Suprapubic skin (tissue), 4 donors: ENCODE data around the gene TRAT1. TPM values are rescaled to one million over a fixed set of nuclear protein-coding genes. Genes with fewer than 3 reads are reported as not detected.

ENCODE experiments used
- DNase-seq, 2 donors: peaks; one replicate each; pipeline ENCODE4 v3.0.0-alpha.2; 2019; ENCODE audit warnings: low spot score in 2 of 2
- H3K27ac ChIP-seq: fragments of 200-600 bp; sonication (generic); one replicate; pipeline ENCODE4 v1.5.1; 2019
- H3K27me3 ChIP-seq: fragments of 200-600 bp; sonication (generic); one replicate; pipeline ENCODE4 v1.5.1; 2019
- H3K36me3 ChIP-seq: fragments of 200-600 bp; sonication (generic); one replicate; pipeline ENCODE4 v1.5.1; 2019
- H3K4me1 ChIP-seq: fragments of 200-600 bp; sonication (generic); one replicate; pipeline ENCODE4 v1.5.1; 2019
- H3K4me3 ChIP-seq: fragments of 200-600 bp; sonication (generic); one replicate; pipeline ENCODE4 v1.5.1; 2019; ENCODE audit warnings: mild to moderate bottlenecking
- H3K9me3 ChIP-seq: fragments of 200-600 bp; sonication (generic); one replicate; pipeline ENCODE4 v1.5.1; 2019
- EP300 ChIP-seq: sonication (generic); formaldehyde crosslinking; IDR thresholded peaks from one replicate; pipeline ENCODE4 v1.6.1; 2017; ENCODE audit warnings: antibody characterized with exemption
- POLR2A ChIP-seq, 2 donors: fragments of 450-650 bp; IDR thresholded peaks; one replicate each; pipeline ENCODE4 v1.6.1; 2017; ENCODE audit warnings: antibody characterized with exemption in 2 of 2, mild to moderate bottlenecking in 2 of 2, moderate library complexity in 2 of 2
- POLR2AphosphoS5 ChIP-seq, 3 donors: sonication (generic); formaldehyde crosslinking; IDR thresholded peaks; one replicate each; pipeline ENCODE4 v1.6.1; 2017; ENCODE audit warnings: antibody characterized with exemption in 3 of 3
- WGBS: methylation state at CpG from one replicate; pipeline ENCODE4 v1.1.5; 2018; 5-methylcytosine and 5-hydroxymethylcytosine counted together
- total RNA-seq, 4 donors: library from RNA; depleted of rRNA; stranded (reverse); fragments of >200 nt; gene quantifications; one replicate each; pipeline ENCODE4 v1.1.0, GENCODE V29; 2016
- TF ChIP-seq, protein P1 (sequence below), 2 donors: fragments of 200-600 bp in 1 of 2; fragments of 450-650 bp in 1 of 2; sonication (generic) in 1 of 2; IDR thresholded peaks; one replicate each; pipeline ENCODE4 v1.5.1; 2016 to 2019; ENCODE audit warnings: antibody characterized with exemption in 2 of 2, mild to moderate bottlenecking in 1 of 2, moderate library complexity in 1 of 2

Gene TRAT1
- total RNA-seq, 4 donors from 2014 or later = 0.76 to 2.4 TPM; not detected in 2

- 29% methylated on average over 1 of the region's 1 CpG for WGBS
- TF ChIP-seq, protein P1, sequence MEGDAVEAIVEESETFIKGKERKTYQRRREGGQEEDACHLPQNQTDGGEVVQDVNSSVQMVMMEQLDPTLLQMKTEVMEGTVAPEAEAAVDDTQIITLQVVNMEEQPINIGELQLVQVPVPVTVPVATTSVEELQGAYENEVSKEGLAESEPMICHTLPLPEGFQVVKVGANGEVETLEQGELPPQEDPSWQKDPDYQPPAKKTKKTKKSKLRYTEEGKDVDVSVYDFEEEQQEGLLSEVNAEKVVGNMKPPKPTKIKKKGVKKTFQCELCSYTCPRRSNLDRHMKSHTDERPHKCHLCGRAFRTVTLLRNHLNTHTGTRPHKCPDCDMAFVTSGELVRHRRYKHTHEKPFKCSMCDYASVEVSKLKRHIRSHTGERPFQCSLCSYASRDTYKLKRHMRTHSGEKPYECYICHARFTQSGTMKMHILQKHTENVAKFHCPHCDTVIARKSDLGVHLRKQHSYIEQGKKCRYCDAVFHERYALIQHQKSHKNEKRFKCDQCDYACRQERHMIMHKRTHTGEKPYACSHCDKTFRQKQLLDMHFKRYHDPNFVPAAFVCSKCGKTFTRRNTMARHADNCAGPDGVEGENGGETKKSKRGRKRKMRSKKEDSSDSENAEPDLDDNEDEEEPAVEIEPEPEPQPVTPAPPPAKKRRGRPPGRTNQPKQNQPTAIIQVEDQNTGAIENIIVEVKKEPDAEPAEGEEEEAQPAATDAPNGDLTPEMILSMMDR (IDR thresholded peaks at IDR 0.05) = no peak
- no peak for TF ChIP-seq POLR2A (IDR thresholded peaks at IDR 0.05)
- no peak for TF ChIP-seq EP300
- TF ChIP-seq POLR2AphosphoS5 (IDR thresholded peaks at IDR 0.05) = no peak
- H3K27me3 ChIP-seq = no peaks in the 10 kb centered on the region
These were observed 55.3 kb downstream of the TRAT1 start for GRCh38 chr3:108877901-108878300.

DNA sequence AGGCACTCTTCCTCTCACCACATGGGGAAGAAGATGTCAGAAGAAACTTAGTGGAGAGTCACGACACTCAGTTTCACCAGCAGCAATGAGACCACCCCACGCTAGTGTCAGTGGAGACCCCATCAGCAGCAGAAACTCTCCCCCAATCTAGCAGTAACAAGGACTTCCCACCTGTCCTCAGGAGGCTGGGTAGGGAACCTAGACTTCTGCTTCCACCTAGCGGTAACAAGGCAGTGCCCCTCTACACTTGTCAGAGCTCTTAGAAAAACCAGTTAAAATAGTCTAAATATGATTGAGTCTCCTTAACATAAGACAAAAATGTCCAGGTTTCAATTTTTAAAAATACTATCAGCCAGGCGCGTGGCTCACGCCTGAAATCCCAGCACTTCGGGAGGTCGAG, 57.3 kb downstream of the TRAT1 start:
- Histone ChIP-seq H3K27ac (no peak overlapping the region), H3K27me3 (no peaks in the 10 kb centered on the region), H3K4me1 (no peaks in the 10 kb centered on the region), H3K36me3 (no peaks in the 10 kb centered on the region), H3K4me3 (no peak overlapping the region), H3K9me3 (no peaks in the 10 kb centered on the region)
- DNase-seq = no peak
- no peak for TF ChIP-seq EP300
- 95% methylated on average over 8 of the region's 8 CpGs for WGBS

More at GRCh38 chr3:108877901-108878300, 55.3 kb downstream of the TRAT1 start:
- H3K9me3 ChIP-seq = no peaks in the 10 kb centered on the region
- no peaks in the 10 kb centered on the region for H3K4me1 ChIP-seq
- no peak overlapping the region for H3K27ac ChIP-seq
- no peak overlapping the region for H3K4me3 ChIP-seq
- DNase-seq = no peak
- no peaks in the 10 kb centered on the region for H3K36me3 ChIP-seq

DNA sequence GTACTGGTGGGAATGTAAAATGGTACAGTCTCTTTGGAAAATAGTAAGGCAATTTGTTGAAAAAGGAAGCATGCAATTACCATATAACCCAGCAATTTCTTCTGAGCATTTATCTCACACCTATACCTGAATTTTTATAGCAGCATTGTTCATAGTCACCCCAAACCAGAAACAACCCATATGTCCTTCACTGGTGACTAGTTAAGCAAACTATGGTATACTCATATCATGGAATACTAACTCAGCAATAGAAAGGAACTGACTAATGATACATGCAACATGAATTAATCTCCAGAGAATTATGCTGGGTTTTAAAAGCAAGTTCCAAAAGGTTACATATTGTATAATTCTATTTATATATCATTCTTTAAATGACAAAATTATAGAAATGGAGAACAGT, 60.2 kb downstream of the TRAT1 start:
- no peaks in the 10 kb centered on the region for H3K9me3 ChIP-seq
- no peak overlapping the region for H3K4me3 ChIP-seq
- no peaks in the 10 kb centered on the region for H3K4me1 ChIP-seq
- no peak overlapping the region for H3K27ac ChIP-seq
- DNase-seq = no peak
- H3K36me3 ChIP-seq = no peaks in the 10 kb centered on the region
- no peaks in the 10 kb centered on the region for H3K27me3 ChIP-seq
- no peak for TF ChIP-seq EP300
- no peak for TF ChIP-seq POLR2A (IDR thresholded peaks at IDR 0.05)

- no peaks in the 10 kb centered on the region for H3K4me1 ChIP-seq
- 0% methylated on average over 1 of the region's 1 CpG for WGBS
- DNase-seq = no peak
- TF ChIP-seq, protein P1 (IDR thresholded peaks at IDR 0.05) = no peak
- TF ChIP-seq EP300 (no peak), POLR2A (IDR thresholded peaks at IDR 0.05) (no peak), POLR2AphosphoS5 (IDR thresholded peaks at IDR 0.05) (no peak)
- H3K4me3 ChIP-seq = no peak overlapping the region
- no peaks in the 10 kb centered on the region for H3K27me3 ChIP-seq
- H3K27ac ChIP-seq = no peak overlapping the region
- H3K36me3 ChIP-seq = no peaks in the 10 kb centered on the region
- H3K9me3 ChIP-seq = no peaks in the 10 kb centered on the region
These were observed 60.8 kb downstream of the TRAT1 start for GRCh38 chr3:108883373-108883772.

GRCh38 chr3:108887121-108887520, 64.5 kb downstream of the TRAT1 start:
- H3K27ac ChIP-seq = no peak overlapping the region
- no peaks in the 10 kb centered on the region for H3K4me1 ChIP-seq
- no peaks in the 10 kb centered on the region for H3K27me3 ChIP-seq
- H3K9me3 ChIP-seq = no peaks in the 10 kb centered on the region
- no peaks in the 10 kb centered on the region for H3K36me3 ChIP-seq
- no peak overlapping the region for H3K4me3 ChIP-seq
- TF ChIP-seq POLR2A (IDR thresholded peaks at IDR 0.05) = no peak
- TF ChIP-seq POLR2AphosphoS5 (IDR thresholded peaks at IDR 0.05) = no peak
- 79% methylated on average over 4 of the region's 4 CpGs for WGBS
- no peak for DNase-seq

GRCh38 chr3:108887777-108888176, 65.2 kb downstream of the TRAT1 start:
- no peaks in the 10 kb centered on the region for H3K9me3 ChIP-seq
- 77% methylated on average over 2 of the region's 2 CpGs for WGBS

GRCh38 chr3:108891833-108892232, 69.2 kb downstream of the TRAT1 start:
- no peak overlapping the region for H3K27ac ChIP-seq
- no peak for DNase-seq
- H3K4me1 ChIP-seq = no peaks in the 10 kb centered on the region
- H3K9me3 ChIP-seq = no peaks in the 10 kb centered on the region
- no peak overlapping the region for H3K4me3 ChIP-seq
- no peaks in the 10 kb centered on the region for H3K27me3 ChIP-seq
- no peaks in the 10 kb centered on the region for H3K36me3 ChIP-seq
- WGBS = 83% methylated on average over 3 of the region's 3 CpGs
- TF ChIP-seq POLR2AphosphoS5 (IDR thresholded peaks at IDR 0.05) (no peak), EP300 (no peak), POLR2A (IDR thresholded peaks at IDR 0.05) (no peak)
- TF ChIP-seq, protein P1 (IDR thresholded peaks at IDR 0.05) = no peak

More at GRCh38 chr3:108887777-108888176, 65.2 kb downstream of the TRAT1 start:
- no peak for DNase-seq
- Histone ChIP-seq H3K4me1 (no peaks in the 10 kb centered on the region), H3K36me3 (no peaks in the 10 kb centered on the region), H3K4me3 (no peak overlapping the region), H3K27ac (no peak overlapping the region), H3K27me3 (no peaks in the 10 kb centered on the region)
- TF ChIP-seq EP300 (no peak), POLR2AphosphoS5 (IDR thresholded peaks at IDR 0.05) (no peak), POLR2A (IDR thresholded peaks at IDR 0.05) (no peak)
- TF ChIP-seq, protein P1 (IDR thresholded peaks at IDR 0.05) = no peak
